GM18868 (cell line): ENCODE measurements around the gene ATG4C.

Experiments
- ATAC-seq: cut with Tn5 transposase; IDR thresholded peaks from one replicate; pipeline ENCODE4 v1.9.1; 2021; ENCODE audit warnings: mild to moderate bottlenecking, moderate library complexity; ENCODE audit not compliant: unreplicated experiment

Gene ATG4C

DNA sequence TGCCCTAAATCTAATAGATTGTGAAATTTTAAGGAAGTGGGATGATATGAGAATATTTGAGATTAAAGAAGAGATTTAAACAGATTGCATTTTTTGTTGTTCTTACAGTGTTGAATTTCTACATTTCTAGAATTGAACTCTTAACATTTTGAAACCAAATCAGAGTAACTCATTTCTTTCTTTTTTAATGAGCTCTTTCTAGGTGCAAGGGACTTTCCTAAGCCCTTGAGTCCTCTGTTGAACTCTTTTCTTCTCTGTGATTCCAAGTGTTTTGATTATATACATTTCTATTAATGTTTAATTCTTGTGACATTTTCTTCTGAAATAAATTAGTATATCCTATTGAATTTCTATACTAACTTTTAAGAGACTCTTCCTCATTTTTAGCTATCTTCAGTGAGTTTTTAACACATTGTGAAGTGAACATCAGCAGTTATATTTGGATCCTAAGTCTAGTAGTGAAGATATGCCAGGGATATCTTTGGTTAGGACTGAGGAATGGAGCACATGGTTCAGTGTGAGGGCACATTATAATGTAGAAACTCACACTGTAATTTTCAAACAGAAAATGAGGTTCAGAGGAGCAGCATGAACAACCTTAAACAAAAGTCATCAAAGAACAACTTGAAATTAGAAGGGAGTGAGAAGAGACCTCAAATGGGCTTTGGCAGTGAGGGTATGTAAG is 53.1 kb downstream of the ATG4C start:
- peak; percentile 59 for ATAC-seq

DNA sequence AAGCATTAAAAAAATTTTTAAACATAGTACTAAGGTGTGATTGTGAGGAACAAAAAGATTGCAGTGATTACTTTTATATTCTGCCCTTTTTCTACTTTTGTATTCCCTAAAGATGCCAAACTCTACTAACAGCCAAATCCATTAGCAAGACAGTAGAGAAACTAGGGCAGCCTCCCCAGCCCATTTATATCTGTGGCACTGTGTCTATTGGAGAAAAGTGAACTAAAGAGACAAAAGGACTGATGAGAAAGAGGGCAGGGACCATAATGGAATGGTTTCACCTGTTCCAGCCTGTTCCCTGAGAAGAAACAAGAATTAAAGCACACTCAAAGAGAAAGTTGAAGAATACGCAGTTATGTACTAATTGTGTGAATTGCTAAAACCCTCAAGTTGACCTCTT is 56.6 kb downstream of the ATG4C start:
- no peak for ATAC-seq

DNA sequence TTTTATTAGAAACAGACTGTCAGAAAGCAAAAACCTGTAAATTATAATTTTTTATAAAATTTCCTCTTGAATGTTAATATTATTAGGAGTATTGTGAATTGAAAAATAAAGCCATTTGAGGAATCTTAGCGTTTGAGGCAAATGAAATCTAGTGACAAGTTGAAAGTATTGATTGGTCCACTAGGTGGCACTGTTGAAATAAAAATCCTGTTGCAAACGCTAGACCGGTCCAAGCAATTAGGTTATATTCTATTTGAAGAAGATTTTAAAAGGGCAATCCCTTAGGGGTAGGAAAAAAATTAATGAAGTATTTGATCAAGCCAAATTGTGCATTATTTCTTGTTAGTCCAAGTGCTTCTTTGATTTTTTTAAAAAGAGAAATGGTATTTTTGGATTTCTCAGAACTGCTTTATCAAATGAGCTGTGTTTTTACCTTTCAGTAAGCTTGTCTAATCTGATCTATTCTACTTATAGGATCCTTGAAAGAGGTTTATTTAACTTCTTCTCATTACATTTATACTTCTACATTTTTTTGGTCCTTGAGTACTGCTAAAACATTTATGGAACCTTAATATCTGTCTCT is 57.7 kb downstream of the ATG4C start:
- ATAC-seq: peak; percentile 79

DNA sequence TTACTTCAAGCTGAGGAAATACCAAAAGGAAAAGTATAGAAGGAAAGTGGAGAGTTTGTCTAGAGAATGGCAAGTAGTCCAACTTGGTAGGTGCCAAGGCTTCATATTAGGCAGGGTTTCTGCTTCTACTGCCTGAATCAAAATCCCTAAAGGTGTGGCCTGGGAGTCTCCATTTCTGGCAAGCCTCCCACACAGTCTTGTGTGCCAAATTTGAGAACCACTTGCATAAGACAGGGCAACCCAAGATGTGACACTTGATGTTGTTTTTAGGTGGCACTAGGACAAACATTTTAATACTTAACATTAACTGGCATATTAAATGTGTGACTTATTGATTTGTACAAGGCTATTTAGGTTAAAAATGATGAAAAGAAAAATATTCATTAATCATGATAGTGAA is 60.1 kb downstream of the ATG4C start:
- ATAC-seq: no peak

DNA sequence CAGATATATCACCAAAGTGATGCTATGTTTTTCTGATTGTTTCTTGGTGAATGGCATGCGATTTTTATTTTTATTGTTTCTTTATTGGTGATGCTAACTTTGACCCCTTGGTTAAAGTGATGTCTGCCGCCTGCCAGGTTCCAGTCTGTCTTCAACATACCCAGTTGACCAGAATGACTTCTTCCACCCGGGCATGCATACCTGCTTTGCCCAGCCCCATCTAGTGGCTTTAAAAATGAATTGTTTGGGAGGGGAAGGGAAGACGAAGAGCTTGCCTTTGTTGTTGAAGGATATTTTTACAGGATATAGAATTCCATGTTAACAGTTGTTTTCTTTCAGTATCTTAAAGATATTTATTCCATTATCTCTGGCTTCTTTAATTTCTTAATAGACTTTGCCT is 65.1 kb downstream of the ATG4C start:
- ATAC-seq: no peak

DNA sequence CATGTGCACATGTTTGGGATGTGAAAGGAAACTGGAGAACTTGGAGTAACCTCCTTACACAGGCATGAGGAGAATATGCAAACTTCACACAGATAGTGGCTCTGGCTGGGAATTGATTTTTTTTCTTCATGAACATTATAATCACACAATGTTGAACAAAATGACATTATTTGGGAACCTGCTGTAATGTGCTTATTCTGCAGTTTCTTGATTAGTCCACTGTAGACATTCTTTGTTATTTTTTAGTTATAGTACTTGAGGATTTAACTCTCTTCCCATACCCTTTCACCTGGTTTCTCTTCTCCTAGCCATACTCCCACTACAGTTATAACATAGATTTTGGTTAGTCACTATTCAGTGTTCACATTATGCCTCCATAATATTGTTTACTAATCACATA is 68.3 kb downstream of the ATG4C start:
- no peak for ATAC-seq

DNA sequence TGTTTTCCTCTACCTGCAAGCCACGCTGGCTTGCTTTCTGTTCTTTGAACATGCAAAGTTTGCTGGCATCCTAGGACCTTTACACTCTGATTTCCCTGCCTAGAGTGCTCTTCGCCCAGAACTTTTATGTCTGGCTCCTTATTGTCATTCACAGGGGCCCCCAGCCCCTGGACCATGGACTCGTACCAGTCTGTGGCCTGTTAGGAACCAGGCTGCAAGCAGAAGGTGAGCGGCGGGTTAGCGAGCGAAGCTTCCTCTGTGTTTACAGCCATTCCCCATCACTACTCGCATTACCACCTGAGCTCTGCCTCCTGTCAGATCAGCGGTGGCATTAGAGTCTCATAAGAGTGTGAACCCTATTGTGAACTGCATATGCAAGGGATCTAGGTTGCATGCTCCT is 73.0 kb downstream of the ATG4C start:
- ATAC-seq: no peak

DNA sequence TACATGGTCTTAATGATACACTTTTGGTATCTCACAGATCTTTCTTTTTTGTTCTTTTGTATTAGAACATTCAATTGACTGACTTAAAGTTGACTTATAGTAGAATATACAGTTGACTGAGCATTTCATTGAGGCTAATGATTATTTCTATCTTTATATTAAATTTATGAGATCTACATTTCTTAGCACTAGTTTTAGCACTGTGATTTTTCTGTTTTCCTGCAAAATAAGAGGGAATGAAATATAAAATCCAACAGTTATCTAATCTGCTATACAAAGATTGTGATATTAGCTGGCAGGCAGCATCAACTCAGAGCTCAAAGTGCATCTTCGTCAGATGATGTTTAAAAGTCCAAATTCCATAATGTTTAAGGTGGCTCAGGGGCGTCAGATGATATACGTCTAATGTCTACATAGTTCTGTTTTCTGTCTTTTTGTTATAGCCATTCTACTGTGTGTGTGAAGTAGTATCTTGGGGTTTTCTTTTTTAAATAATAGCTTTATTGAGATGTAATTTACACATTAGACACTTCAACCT is 85.4 kb downstream of the ATG4C start:
- ATAC-seq: no peak

DNA sequence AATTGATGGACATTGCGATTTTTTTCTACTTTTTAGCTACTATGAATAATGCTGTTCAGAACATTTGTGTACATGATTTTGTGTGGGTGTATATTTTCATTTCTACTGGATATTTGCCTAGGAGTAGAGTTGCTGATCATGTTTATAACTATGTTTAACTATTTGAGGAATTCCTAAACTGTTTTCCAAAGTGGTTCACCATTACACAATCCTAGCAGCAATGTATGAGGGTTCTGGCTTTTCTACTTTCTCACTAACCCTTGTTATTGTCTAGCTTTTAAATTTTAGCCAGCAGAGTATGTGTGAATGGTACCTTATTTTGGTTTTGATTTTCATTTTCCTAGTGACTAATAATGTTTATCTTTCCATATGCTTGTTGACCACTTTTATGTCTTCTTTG is 86.2 kb downstream of the ATG4C start:
- ATAC-seq: no peak

DNA sequence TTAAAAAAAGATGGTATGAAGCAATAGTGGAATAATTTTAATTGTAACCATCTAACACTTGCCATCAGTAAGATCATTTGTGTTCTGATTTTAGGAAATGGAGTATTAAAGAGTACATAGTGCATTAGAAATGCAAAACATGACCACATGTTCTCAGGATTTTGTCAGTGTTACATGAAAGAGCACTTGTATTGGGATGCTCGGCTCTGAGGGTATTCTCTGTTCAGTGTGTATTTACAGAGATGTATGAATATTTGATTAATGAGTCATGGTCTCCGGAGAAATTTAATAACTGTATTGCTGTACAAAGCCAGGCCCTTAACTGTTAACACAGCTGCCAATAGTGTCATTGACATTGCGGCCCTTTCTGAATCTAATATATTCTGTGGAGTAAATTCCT is 91.7 kb downstream of the ATG4C start:
- no peak for ATAC-seq

DNA sequence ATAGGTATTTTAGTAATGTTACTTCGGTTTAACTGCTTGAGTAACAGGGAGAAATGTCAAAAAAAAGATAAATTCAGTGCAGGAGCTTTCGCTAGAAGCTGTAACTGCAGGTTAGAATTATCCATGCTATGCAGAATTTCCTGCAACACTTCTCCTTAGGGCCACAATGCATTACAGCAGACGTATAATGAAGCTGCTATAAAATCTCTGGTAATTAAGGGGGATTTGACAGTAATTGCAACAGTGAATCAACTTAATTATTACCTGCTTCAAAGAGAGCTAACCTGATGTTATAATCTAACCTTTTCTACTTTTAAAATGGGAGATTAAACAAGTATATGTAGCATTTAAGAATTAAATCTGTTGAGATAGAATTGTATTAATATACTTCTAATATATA is 92.6 kb downstream of the ATG4C start:
- no peak for ATAC-seq

DNA sequence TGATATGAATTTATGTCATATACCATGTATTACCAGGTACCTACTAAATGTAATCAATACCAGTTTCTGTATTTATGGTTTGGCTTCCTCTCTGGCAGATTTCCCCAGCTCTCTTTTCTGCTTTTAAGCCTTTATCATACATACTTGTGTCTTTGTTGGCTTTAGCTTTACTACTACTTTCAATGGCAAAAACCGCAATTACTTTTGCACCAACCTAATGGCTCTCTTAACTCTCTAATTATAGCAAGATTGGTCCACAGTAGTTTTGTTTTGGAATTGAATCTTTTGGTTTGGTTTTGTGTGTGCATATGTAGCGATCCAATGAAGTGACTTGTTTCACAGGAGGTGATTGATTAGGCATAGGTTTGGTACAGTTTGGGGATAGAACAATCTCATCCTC is 93.6 kb downstream of the ATG4C start:
- no peak for ATAC-seq

DNA sequence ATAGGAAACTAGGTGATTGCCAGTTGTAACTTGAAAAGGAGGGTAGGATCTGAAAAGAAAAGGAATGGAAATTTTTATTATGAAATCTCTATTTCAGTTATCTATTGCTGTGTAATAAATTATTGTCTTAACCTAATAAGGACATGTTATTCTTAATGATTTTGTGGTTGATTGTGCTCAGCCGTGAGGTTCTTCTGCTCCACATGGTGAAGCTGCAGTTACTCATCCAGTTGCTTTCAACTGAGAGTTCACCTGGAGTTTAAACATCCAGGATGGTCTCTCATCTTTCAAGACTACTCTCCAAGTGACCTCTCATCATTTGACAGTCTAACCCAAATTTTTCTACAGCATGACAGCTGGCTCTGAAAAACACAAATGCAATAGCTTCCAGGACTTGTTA is 96.0 kb downstream of the ATG4C start:
- no peak for ATAC-seq

DNA sequence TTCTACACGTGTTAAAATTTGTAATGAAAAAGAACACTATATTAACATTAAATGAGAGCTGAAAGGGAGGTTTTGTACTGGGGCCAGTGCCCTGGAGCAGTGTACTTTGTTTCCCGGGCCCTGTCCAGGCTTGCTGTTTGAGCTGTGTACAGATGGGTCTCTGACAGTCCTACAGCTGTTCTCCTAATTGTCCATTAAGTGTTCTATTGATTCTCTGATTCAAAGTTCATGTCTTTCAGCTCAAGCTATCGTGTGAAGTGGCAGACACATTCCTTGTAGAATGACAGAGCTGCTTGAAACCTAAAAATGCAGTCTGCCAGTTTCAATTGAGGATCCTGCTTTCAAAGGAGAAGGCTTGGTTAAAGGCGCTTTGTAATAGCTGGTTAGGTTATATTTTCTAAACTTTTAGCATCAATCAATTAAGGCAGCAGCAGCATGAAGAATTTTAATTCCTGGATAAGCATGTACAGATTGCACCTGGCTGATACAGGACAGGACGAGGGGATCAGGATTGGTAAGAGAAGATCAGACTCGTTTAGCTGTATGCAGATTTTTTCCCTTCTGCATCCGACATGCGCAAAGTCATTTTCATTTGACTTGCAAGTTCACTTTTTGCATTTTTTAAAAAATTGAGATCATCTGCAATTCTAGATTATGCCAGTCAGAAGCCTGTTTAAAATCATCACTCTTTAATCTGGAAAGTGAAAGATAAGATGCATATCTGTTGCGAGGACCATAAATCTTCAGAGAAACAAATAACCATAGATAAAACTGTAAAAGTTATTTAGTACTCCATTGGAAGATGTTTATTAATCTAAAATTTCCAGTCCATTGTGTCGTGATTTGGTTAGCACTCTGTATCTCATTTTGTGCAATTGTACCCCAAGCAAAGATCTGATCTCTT is 98.5 kb downstream of the ATG4C start:
- ATAC-seq: no peak

DNA sequence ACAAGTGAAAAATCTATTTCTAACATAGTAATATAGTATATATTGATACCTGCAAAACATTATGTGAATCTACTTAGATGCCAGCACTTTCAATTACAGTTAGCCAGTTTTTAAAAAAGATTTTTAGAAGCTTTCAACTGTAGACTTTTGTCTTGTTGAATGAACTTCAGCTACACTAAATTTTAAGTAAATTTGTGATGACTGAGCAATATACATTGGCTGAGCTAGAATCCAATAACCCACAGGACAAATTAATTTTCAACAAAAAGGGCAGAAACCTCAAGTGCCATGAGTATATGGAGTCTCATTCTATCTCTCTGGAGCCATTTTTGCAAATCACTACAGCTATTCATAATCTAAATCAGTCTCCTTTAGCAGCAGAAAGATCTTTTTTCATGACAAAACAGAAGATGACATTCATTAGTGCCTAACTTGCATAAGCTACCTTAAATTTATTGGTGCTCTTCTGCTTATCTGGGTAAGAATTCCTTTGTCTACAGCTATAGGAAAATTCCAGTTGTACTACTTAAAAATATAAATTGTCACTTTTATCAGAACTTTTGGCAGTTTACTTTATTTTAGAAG is 100.3 kb downstream of the ATG4C start:
- no peak for ATAC-seq

DNA sequence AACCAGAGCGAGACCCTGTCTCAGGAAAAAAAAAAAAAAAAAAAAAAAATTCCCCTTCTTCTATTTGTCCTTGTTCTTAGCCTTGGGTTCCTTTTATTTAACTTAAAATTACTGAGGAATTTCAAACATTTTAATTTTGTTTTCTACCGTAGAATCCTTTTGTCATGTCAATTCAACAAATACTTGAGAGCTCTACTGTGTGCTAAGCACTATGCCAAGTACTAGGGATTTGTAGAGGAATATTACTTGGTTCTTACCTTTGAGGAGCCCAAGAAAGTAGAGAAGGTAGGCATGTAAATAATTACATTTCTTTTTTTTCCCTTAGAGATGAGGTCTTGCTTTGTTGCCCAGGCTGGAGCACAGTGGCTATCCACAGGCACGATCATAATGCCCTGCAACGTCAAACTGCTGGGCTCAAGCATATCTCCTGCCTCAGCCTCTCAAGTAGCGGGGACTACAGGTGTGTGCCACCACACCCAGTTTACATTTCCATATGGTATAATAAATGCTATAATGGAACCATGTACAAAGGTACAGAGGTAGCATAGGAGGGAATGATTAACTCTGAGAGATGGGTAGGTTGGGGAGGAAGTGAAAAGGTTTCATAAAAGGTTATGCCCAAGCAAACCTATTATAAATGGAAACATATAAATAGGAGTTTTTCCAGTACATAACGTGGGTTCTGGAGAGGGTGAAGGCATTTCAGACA is 104.0 kb downstream of the ATG4C start:
- ATAC-seq: no peak

DNA sequence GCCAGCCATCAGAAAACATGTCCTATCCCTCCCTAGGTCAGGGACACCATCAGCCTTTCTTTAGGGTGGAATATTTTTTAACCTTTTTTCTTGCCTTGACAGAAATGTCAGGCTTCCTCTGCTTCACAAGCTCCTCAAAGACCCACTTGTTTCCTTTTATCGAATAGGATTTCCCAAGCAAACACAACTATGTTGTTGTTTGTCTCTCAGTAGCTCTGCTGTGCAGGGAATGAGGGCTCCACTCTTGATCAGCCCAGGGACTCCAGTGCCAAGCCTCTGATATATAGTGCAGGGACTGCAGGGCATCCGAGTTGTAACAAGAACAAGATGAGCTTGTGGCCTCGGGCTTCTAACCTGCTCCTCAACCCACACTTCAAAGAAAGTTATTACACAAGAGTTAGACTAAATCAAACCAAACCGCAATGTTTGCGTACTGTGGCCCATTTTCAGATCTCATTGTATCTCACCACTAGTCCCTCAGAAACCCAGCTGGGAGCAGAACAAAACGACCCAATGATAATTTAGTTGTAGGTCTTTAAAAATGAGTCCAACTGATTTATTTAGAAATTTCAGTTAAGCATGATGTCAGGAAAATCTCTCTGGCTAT is 108.1 kb downstream of the ATG4C start:
- no peak for ATAC-seq

DNA sequence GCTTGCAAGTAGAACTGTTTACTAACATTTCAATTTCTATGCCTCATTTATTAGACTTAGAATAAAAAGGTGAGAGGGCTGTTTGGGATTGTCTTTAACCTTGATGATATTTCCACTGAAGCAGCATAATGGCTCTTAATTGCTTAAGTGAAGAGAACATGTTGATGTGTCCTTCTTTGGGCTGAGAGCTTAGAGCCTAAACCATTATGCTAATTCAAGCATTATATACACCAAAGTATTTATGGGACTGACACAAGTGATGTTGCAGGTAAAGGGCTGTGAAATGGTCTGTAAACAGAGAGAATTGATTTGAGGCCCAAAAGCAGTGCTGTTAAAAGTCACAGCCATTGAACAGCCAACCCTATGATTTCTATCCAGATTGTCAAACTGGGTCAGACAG is 113.9 kb downstream of the ATG4C start:
- ATAC-seq: no peak

DNA sequence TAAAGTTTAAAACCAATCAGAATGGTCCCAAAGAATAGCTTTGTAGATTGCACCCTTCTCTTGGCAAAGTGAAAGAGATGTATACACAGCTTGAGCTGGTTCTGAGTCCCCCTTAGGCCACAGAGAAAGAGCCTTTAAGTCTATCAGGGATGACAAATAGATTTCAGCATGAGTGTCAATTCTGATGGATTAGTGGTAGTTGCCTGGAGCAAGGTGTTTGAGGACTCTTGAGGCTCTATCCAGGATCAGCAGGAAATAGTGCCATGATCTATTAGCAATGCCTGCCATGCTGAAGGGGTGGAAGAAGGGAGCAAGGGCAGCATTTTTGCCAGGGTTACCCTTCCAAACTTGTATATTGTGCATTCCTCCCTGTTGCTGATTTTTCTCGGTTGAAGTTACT is 116.6 kb downstream of the ATG4C start:
- no peak for ATAC-seq

DNA sequence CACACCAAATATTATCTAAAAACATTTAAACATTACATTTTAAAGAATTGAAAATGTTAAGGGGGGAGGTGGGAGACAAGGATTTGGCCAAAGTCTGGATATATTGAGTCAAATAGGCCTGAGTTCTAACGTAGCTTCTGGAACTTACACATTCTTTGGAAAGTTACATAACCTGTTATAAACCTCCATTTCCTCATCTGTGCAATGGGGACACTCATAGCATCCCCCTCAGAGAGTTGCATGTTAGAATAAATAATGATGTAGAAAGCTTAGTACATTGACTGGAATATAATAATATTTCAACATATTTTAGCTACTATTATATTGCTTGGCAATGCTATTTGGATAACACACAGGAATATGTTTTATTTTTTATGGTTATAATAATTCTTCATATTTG is 117.7 kb downstream of the ATG4C start:
- ATAC-seq: no peak
